ENCODE data around the gene SLC2A14. TPM values are rescaled to one million over a fixed set of nuclear protein-coding genes. Genes with fewer than 3 reads are reported as not detected.
"Not testable (repeated sequence)": the region's sequence is repeated elsewhere in the genome, so short reads cannot be mapped to it uniquely, and the experiment has no call there.

SLC2A14 gene
- polyA plus RNA-seq, 1 donor (not counting 4 experiments of a cell fraction or from before 2014, with no cell fraction given) = 0.51 TPM

- Histone ChIP-seq H3K4me2 (ENCODE audit: control insufficient read depth, extremely low read depth, insufficient read depth, low read depth, low read length) (no peak overlapping the region), H3K79me2 (ENCODE audit: control insufficient read depth, insufficient read depth, low read length) (no peaks in the 10 kb centered on the region), H4K20me1 (ENCODE audit: control insufficient read depth, extremely low read depth, insufficient read depth, low read length) (no peaks in the 10 kb centered on the region)
These were observed 4.3 kb downstream of the SLC2A14 start for GRCh38 chr12:7868391-7868790.

GRCh38 chr12:7864601-7865150, 8.0 kb downstream of the SLC2A14 start:
- DNase-seq (ENCODE audit: low read depth, low spot score) (no peak), FAIRE-seq (no peak)
- Histone ChIP-seq H2AFZ (ENCODE audit: control insufficient read depth, low read length) (no peak overlapping the region), H3K36me3 (ENCODE audit: control insufficient read depth in 2 of 2, extremely low read depth in 1 of 2, insufficient read depth in 2 of 2, low read length in 2 of 2) (no peaks in the 10 kb centered on the region), H3K9me1 (ENCODE audit: control insufficient read depth, extremely low read depth, insufficient read depth, low read length) (no peaks in the 10 kb centered on the region), H3K27ac (ENCODE audit: control insufficient read depth, insufficient read depth, low read length) (no peak overlapping the region), H3K79me2 (ENCODE audit: control insufficient read depth, insufficient read depth, low read length) (no peaks in the 10 kb centered on the region), H3K9ac (ENCODE audit: control insufficient read depth, extremely low read depth, insufficient read depth, low read length) (no peak overlapping the region), H3K27me3 (ENCODE audit: control insufficient read depth, extremely low read depth, insufficient read depth, low read length) (no peaks in the 10 kb centered on the region), H3K4me2 (ENCODE audit: control insufficient read depth, extremely low read depth, insufficient read depth, low read depth, low read length) (no peak overlapping the region), H3K4me3 (ENCODE audit: control insufficient read depth in 2 of 3, extremely low read depth in 1 of 3, insufficient read depth in 2 of 3, low read depth in 1 of 3, low read length in 3 of 3) (no peak overlapping the region), H3K9me3 (ENCODE audit: control insufficient read depth, low read depth, low read length) (no peaks in the 10 kb centered on the region), H4K20me1 (ENCODE audit: control insufficient read depth, extremely low read depth, insufficient read depth, low read length) (no peaks in the 10 kb centered on the region), H3K4me1 (ENCODE audit: control insufficient read depth, extremely low read depth, insufficient read depth, low read length) (peaks cover 7% of the 10 kb centered on the region)
- dilution Hi-C loops (cut with MboI; ENCODE audit: extremely low pct_ligation_motif_present, low sequenced_read_pairs) = no loop called here
- TF ChIP-seq EZH2 (IDR thresholded peaks at IDR 0.05; ENCODE audit: low read length) = no peak
- no peak for TF ChIP-seq CTCF (optimal IDR thresholded peaks at IDR 0.05 in 1 of 3, IDR thresholded peaks at IDR 0.05 in 1 of 3, conservative IDR thresholded peaks at IDR 0.05 in 1 of 3; ENCODE audit: extremely low read depth in 1 of 3, insufficient read depth in 2 of 3, low read length in 3 of 3)

More at GRCh38 chr12:7868391-7868790, 4.3 kb downstream of the SLC2A14 start:
- H2AFZ ChIP-seq (ENCODE audit: control insufficient read depth, low read length) = no peak overlapping the region
- no peak overlapping the region for H3K27ac ChIP-seq (ENCODE audit: control insufficient read depth, insufficient read depth, low read length)
- H3K9me1 ChIP-seq (ENCODE audit: control insufficient read depth, extremely low read depth, insufficient read depth, low read length) = no peaks in the 10 kb centered on the region
- H3K27me3 ChIP-seq (ENCODE audit: control insufficient read depth, extremely low read depth, insufficient read depth, low read length) = peaks cover 18% of the 10 kb centered on the region
- dilution Hi-C loops (cut with MboI; ENCODE audit: extremely low pct_ligation_motif_present, low sequenced_read_pairs) = no loop called here
- no peak overlapping the region for H3K9ac ChIP-seq (ENCODE audit: control insufficient read depth, extremely low read depth, insufficient read depth, low read length)
- no peaks in the 10 kb centered on the region for H3K36me3 ChIP-seq (ENCODE audit: control insufficient read depth in 2 of 2, extremely low read depth in 1 of 2, insufficient read depth in 2 of 2, low read length in 2 of 2)
- DNase-seq (ENCODE audit: low read depth, low spot score) (no peak), FAIRE-seq (no peak)
- H3K9me3 ChIP-seq (ENCODE audit: control insufficient read depth, low read depth, low read length) = no peaks in the 10 kb centered on the region
- TF ChIP-seq EZH2 (IDR thresholded peaks at IDR 0.05; ENCODE audit: low read length) (no peak), CTCF (optimal IDR thresholded peaks at IDR 0.05 in 1 of 3, IDR thresholded peaks at IDR 0.05 in 1 of 3, conservative IDR thresholded peaks at IDR 0.05 in 1 of 3; ENCODE audit: extremely low read depth in 1 of 3, insufficient read depth in 2 of 3, low read length in 3 of 3) (no peak)
- H3K4me1 ChIP-seq (ENCODE audit: control insufficient read depth, extremely low read depth, insufficient read depth, low read length) = no peaks in the 10 kb centered on the region
- H3K4me3 ChIP-seq (ENCODE audit: control insufficient read depth in 2 of 3, extremely low read depth in 1 of 3, insufficient read depth in 2 of 3, low read depth in 1 of 3, low read length in 3 of 3) = no peak overlapping the region

GRCh38 chr12:7862814-7863348, 9.8 kb downstream of the SLC2A14 start:
- H3K79me2 ChIP-seq (ENCODE audit: control insufficient read depth, insufficient read depth, low read length); H3K9ac ChIP-seq (ENCODE audit: control insufficient read depth, extremely low read depth, insufficient read depth, low read length); H3K27ac ChIP-seq (ENCODE audit: control insufficient read depth, insufficient read depth, low read length); H3K9me3 ChIP-seq (ENCODE audit: control insufficient read depth, low read depth, low read length); H2AFZ ChIP-seq (ENCODE audit: control insufficient read depth, low read length); H3K4me3 ChIP-seq (ENCODE audit: control insufficient read depth in 2 of 3, extremely low read depth in 1 of 3, insufficient read depth in 2 of 3, low read depth in 1 of 3, low read length in 3 of 3); H3K27me3 ChIP-seq (ENCODE audit: control insufficient read depth, extremely low read depth, insufficient read depth, low read length); H3K4me2 ChIP-seq (ENCODE audit: control insufficient read depth, extremely low read depth, insufficient read depth, low read depth, low read length); DNase-seq (ENCODE audit: low read depth, low spot score); dilution Hi-C loops (cut with MboI; ENCODE audit: extremely low pct_ligation_motif_present, low sequenced_read_pairs); H3K9me1 ChIP-seq (ENCODE audit: control insufficient read depth, extremely low read depth, insufficient read depth, low read length); H3K4me1 ChIP-seq (ENCODE audit: control insufficient read depth, extremely low read depth, insufficient read depth, low read length); H3K36me3 ChIP-seq (ENCODE audit: control insufficient read depth in 2 of 2, extremely low read depth in 1 of 2, insufficient read depth in 2 of 2, low read length in 2 of 2); FAIRE-seq; H4K20me1 ChIP-seq (ENCODE audit: control insufficient read depth, extremely low read depth, insufficient read depth, low read length): not testable (repeated sequence)

DNA sequence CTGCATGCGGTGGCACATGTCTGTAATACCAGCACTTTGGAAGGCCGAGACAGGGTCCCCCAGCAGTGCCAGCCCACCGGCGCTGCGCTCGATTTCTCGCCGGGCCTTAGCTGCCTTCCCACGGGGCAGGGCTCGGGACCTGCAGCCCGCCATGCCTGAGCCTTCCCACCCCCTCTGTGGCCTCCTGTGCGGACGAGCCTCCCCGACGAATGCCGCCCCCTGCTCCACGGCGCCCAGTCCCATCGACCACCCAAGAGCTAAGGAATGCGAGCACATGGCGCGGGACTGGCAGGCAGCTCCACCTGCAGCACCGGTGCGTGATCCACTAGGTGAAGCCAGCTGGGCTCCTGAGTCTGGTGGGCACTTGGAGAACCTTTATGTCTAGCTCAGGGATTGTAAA, 10.4 kb downstream of the SLC2A14 start:
- H3K79me2 ChIP-seq (ENCODE audit: control insufficient read depth, insufficient read depth, low read length); FAIRE-seq; H3K9me1 ChIP-seq (ENCODE audit: control insufficient read depth, extremely low read depth, insufficient read depth, low read length): not testable (repeated sequence)

More for the DNA sequence above, 10.4 kb downstream of the SLC2A14 start:
- H3K4me2 ChIP-seq (ENCODE audit: control insufficient read depth, extremely low read depth, insufficient read depth, low read depth, low read length); DNase-seq (ENCODE audit: low read depth, low spot score); H3K9ac ChIP-seq (ENCODE audit: control insufficient read depth, extremely low read depth, insufficient read depth, low read length); dilution Hi-C loops (cut with MboI; ENCODE audit: extremely low pct_ligation_motif_present, low sequenced_read_pairs); H2AFZ ChIP-seq (ENCODE audit: control insufficient read depth, low read length); H3K36me3 ChIP-seq (ENCODE audit: control insufficient read depth in 2 of 2, extremely low read depth in 1 of 2, insufficient read depth in 2 of 2, low read length in 2 of 2); H3K9me3 ChIP-seq (ENCODE audit: control insufficient read depth, low read depth, low read length); H3K4me1 ChIP-seq (ENCODE audit: control insufficient read depth, extremely low read depth, insufficient read depth, low read length); H3K27me3 ChIP-seq (ENCODE audit: control insufficient read depth, extremely low read depth, insufficient read depth, low read length); H3K4me3 ChIP-seq (ENCODE audit: control insufficient read depth in 2 of 3, extremely low read depth in 1 of 3, insufficient read depth in 2 of 3, low read depth in 1 of 3, low read length in 3 of 3); H4K20me1 ChIP-seq (ENCODE audit: control insufficient read depth, extremely low read depth, insufficient read depth, low read length); H3K27ac ChIP-seq (ENCODE audit: control insufficient read depth, insufficient read depth, low read length): not testable (repeated sequence)
